ENCODE data around the gene TRAK1. TPM values are rescaled to one million over a fixed set of nuclear protein-coding genes. Genes with fewer than 3 reads are reported as not detected.

The TRAK1 gene
- total and polyA plus RNA-seq, 5 donors: 91.7 to 249 (median 223) TPM

DNA sequence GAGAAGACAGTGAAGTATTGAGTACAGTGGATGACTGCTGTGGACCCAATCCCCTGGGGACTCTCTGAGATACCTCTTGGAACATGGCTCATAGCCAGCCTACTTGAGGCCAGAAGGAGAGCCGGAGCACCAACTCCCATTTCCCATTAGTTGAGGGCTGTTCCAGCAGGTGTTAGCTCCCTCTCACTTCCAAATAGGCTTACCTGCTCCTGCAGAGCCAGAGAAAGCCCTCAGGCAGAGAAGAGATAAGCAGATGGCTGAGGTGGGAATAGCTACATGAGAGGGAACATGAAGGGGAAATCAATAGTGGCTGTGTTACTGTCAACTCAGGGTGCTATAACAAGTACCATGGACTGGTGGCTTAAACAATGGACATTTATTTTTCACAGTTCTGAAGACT, 179.4 kb downstream of the TRAK1 start:
- WGBS: 69% methylated on average over 1 of the region's 1 CpG
- H3K27me3 ChIP-seq (ENCODE audit: control insufficient read depth, insufficient read depth): no peaks in the 10 kb centered on the region
- no peak overlapping the region for H3K4me3 ChIP-seq (ENCODE audit: low read length)
- no peak for ATAC-seq
- DNase-seq: no peak
- no peak overlapping the region for H3K27ac ChIP-seq (ENCODE audit: low read length)
- no peaks in the 10 kb centered on the region for H3K4me1 ChIP-seq (ENCODE audit: control insufficient read depth, insufficient read depth, low read length)
- intact Hi-C loops (cut with DNase I): no loop called here
- H3K9me3 ChIP-seq (ENCODE audit: control insufficient read depth, low read length): no peaks in the 10 kb centered on the region

GRCh38 chr3:42271786-42272185, 180.6 kb downstream of the TRAK1 start:
- no peaks in the 10 kb centered on the region for H3K27me3 ChIP-seq (ENCODE audit: control insufficient read depth, insufficient read depth)
- no peak overlapping the region for H3K4me3 ChIP-seq (ENCODE audit: low read length)
- no peaks in the 10 kb centered on the region for H3K4me1 ChIP-seq (ENCODE audit: control insufficient read depth, insufficient read depth, low read length)
- H3K9me3 ChIP-seq (ENCODE audit: control insufficient read depth, low read length): no peaks in the 10 kb centered on the region
- no peak for ATAC-seq
- intact Hi-C loops (cut with DNase I): no loop called here
- DNase-seq: no peak
- H3K27ac ChIP-seq (ENCODE audit: low read length): no peak overlapping the region

- H3K4me3 ChIP-seq (ENCODE audit: low read length): no peak overlapping the region
- intact Hi-C loops (cut with DNase I): no loop called here
- WGBS: 41% methylated on average over 2 of the region's 2 CpGs
- no peak overlapping the region for H3K27ac ChIP-seq (ENCODE audit: low read length)
- ATAC-seq (no peak), DNase-seq (no peak)
- H3K9me3 ChIP-seq (ENCODE audit: control insufficient read depth, low read length): no peaks in the 10 kb centered on the region
- H3K27me3 ChIP-seq (ENCODE audit: control insufficient read depth, insufficient read depth): no peaks in the 10 kb centered on the region
- H3K4me1 ChIP-seq (ENCODE audit: control insufficient read depth, insufficient read depth, low read length): no peaks in the 10 kb centered on the region
Measured at GRCh38 chr3:42273361-42273760, 182.2 kb downstream of the TRAK1 start.

DNA sequence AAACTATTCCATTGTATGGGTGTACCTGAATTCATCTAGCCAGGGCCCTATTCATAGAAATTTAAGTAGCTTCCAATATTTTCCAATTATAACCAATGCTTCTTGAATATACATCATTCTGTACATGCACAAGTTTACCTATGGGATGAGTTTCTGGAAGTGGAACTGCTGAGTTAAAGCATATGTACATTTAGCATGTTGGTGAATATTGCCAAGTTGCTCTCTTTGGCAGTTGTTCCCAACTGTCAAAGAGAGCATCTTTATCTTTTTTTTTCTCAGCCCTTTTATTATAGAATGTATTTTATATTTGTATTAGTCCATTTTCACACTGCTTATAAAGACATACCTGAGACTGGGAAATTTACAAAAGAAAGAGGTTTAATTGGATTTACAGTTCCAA, 183.1 kb downstream of the TRAK1 start:
- DNase-seq (no peak), ATAC-seq (no peak)
- H3K9me3 ChIP-seq (ENCODE audit: control insufficient read depth, low read length): no peaks in the 10 kb centered on the region
- intact Hi-C loops (cut with DNase I): no loop called here
- H3K27me3 ChIP-seq (ENCODE audit: control insufficient read depth, insufficient read depth): no peaks in the 10 kb centered on the region
- H3K4me3 ChIP-seq (ENCODE audit: low read length): no peak overlapping the region
- no peak overlapping the region for H3K27ac ChIP-seq (ENCODE audit: low read length)
- no peaks in the 10 kb centered on the region for H3K4me1 ChIP-seq (ENCODE audit: control insufficient read depth, insufficient read depth, low read length)

DNA sequence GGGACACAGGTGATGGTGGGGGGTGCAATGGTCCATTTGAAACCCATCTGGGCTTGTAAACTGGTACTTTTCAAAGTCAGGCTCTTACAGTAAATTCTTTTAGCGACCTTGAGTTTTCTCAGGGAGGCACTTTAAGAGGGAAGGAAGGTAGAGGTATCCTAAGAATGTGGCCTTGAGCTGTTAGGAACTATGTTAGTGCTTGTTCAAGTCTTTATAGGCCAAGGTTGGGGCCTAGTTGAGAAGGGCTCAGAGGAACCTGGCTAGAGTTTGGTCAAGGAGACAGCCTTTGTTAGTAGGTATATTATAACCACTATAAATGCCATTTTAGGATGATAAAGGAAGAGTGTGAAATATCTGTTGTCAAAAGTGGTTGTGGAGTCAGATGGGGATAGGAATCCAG, 184.1 kb downstream of the TRAK1 start:
- no peak for ATAC-seq
- intact Hi-C loops (cut with DNase I): no loop called here

More for the DNA sequence above, 184.1 kb downstream of the TRAK1 start:
- Histone ChIP-seq H3K9me3 (ENCODE audit: control insufficient read depth, low read length) (peaks cover 2% of the 10 kb centered on the region), H3K4me1 (ENCODE audit: control insufficient read depth, insufficient read depth, low read length) (no peaks in the 10 kb centered on the region), H3K27me3 (ENCODE audit: control insufficient read depth, insufficient read depth) (no peaks in the 10 kb centered on the region), H3K27ac (ENCODE audit: low read length) (no peak overlapping the region), H3K4me3 (ENCODE audit: low read length) (no peak overlapping the region)
- 40% methylated on average over 1 of the region's 1 CpG for WGBS
- no peak for DNase-seq

Other genes starting within 250 kb of the TRAK1 start
- gene ULK4, start 129.3 kb upstream of the TRAK1 start, total RNA-seq: 10 to 100 TPM; 13.8 to 22.4 (median 19.4) TPM
- 13.9 TPM for gene ULK4, start 129.3 kb upstream of the TRAK1 start, polyA plus RNA-seq
- not detected for gene CCK, start 174.8 kb downstream of the TRAK1 start, total RNA-seq
- gene CCK, start 174.8 kb downstream of the TRAK1 start, polyA plus RNA-seq: not detected

Data from right cardiac atrium (tissue), 5 donors.